SU-DHL-6 (cell line): ENCODE results near the gene LSM7.

Source experiments
- H2AFZ ChIP-seq: fragments of 200-600 bp; sonication (generic); 2 replicates; pipeline ENCODE4 v1.6.1; 2014; ENCODE audit warnings: low read depth, mild to moderate bottlenecking, moderate library complexity, mixed read lengths, antibody characterized with exemption, low read length; ENCODE audit not compliant: severe bottlenecking
- H3F3A ChIP-seq: fragments of 200-600 bp; shearing (Covaris generic); 2 replicates; pipeline ENCODE4 v1.6.0; 2016; ENCODE audit warnings: antibody characterized with exemption, mild to moderate bottlenecking; ENCODE audit not compliant: insufficient read depth
- H3K27ac ChIP-seq: fragments of 200-600 bp; sonication (generic); 2 replicates; pipeline ENCODE4 v1.5.1; 2016; ENCODE audit warnings: low read depth, mild to moderate bottlenecking, low read length, moderate library complexity, mixed read lengths
- H3K27me3 ChIP-seq: fragments of 200-600 bp; sonication (generic), shearing (Covaris generic); 2 replicates; pipeline ENCODE4 v1.6.0; 2014; ENCODE audit warnings: mild to moderate bottlenecking, low read length
- H3K36me3 ChIP-seq: fragments of 200-600 bp; sonication (generic); 2 replicates; pipeline ENCODE4 v1.6.1; 2014; ENCODE audit warnings: mild to moderate bottlenecking, low read length, mixed read lengths
- H3K4me2 ChIP-seq: fragments of 300-600, 200-600 bp; shearing (Covaris generic), sonication (generic); 2 replicates; pipeline ENCODE4 v1.6.0; 2014; ENCODE audit warnings: low read length, low read depth, mild to moderate bottlenecking; ENCODE audit not compliant: poor library complexity, severe bottlenecking
- H3K4me3 ChIP-seq: fragments of 200-600 bp; sonication (generic); 2 replicates; pipeline ENCODE4 v1.5.1; 2014; ENCODE audit warnings: antibody characterized with exemption, low read length, mild to moderate bottlenecking, mixed read lengths; ENCODE audit not compliant: insufficient read depth, poor library complexity, severe bottlenecking
- H3K79me2 ChIP-seq: fragments of 200-600 bp; sonication (generic); 2 replicates; pipeline ENCODE4 v1.6.1; 2014; ENCODE audit warnings: mild to moderate bottlenecking, low read length, moderate library complexity; ENCODE audit not compliant: insufficient read depth
- H3K9ac ChIP-seq: fragments of 200-600 bp; sonication (generic); 2 replicates; pipeline ENCODE4 v1.7.0; 2014; ENCODE audit warnings: mild to moderate bottlenecking, low read length
- H3K9me2 ChIP-seq: fragments of 200-600 bp; sonication (generic); replicated peaks from 2 replicates; pipeline ENCODE4 v1.6.1; 2014; ENCODE audit warnings: low read length; ENCODE audit not compliant: insufficient read depth
- H3K9me3 ChIP-seq: fragments of 200-600 bp; sonication (generic); 2 replicates; pipeline ENCODE4 v1.6.1; 2014; ENCODE audit warnings: low read length, mixed read lengths; ENCODE audit not compliant: insufficient read depth
- H4K20me1 ChIP-seq: fragments of 200-600 bp; sonication (generic); 2 replicates; pipeline ENCODE4 v1.6.1; 2014; ENCODE audit warnings: low read depth, mild to moderate bottlenecking, antibody characterized with exemption, low read length, moderate library complexity, mixed read lengths
- EZH2phosphoT487 ChIP-seq: fragments of 200-600 bp; sonication (generic), shearing (Covaris generic); conservative IDR thresholded peaks from 2 replicates; pipeline ENCODE4 v1.6.1; 2018; ENCODE audit warnings: mild to moderate bottlenecking, antibody characterized with exemption, low read length, moderate library complexity, mixed read lengths
- TF ChIP-seq, protein P1 (sequence below): fragments of 200-600 bp; sonication (generic); IDR thresholded peaks from one replicate; pipeline ENCODE4 v1.5.1; 2017; ENCODE audit warnings: antibody characterized with exemption, mild to moderate bottlenecking, low read length, moderate library complexity; ENCODE audit not compliant: insufficient read depth, poor library complexity, severe bottlenecking

Gene LSM7

DNA sequence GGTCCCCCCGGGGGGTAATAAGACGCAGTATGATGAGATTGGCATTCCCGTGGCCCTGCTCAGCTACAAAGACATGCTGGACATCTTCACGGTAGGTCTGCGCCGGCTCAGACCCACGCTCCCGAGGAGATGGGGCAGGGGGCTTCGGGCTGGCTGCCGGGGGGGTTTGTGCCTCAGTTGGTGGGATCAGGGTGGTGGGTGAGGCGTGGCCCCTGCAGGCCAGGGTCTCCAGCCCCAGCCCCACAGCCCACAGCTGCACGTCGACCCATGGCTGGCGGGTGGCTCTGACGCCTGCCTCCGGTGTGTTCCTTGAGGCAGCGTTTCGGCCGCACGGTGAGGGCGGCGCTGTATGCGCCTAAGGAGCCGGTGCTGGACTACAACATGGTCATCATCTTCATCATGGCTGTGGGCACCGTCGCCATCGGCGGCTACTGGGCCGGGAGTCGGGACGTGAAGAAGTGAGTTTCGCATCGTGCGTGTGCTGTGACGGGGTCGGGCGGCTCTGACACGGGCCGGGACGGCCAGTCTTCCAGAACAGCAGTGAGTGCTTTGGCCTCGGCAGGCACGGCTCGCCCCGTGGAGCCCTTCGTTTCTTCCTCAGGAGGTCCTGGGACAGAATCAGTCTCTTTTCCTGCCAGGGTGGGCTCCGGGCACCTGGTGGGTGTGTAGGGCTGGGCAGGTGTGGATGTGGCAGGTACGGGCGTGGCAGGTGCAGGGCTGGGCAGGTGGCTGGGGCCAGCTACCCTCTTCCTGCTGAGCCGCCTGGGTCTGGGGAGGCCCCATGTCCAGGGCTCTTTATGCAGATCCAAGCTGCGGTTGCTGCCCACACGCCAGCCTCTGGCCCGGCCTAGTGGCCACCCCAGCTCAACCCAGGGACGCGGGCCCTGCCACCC is 10.6 kb upstream of the LSM7 start:
- H3K27ac ChIP-seq, result no peak overlapping the region
- TF ChIP-seq, protein P1, sequence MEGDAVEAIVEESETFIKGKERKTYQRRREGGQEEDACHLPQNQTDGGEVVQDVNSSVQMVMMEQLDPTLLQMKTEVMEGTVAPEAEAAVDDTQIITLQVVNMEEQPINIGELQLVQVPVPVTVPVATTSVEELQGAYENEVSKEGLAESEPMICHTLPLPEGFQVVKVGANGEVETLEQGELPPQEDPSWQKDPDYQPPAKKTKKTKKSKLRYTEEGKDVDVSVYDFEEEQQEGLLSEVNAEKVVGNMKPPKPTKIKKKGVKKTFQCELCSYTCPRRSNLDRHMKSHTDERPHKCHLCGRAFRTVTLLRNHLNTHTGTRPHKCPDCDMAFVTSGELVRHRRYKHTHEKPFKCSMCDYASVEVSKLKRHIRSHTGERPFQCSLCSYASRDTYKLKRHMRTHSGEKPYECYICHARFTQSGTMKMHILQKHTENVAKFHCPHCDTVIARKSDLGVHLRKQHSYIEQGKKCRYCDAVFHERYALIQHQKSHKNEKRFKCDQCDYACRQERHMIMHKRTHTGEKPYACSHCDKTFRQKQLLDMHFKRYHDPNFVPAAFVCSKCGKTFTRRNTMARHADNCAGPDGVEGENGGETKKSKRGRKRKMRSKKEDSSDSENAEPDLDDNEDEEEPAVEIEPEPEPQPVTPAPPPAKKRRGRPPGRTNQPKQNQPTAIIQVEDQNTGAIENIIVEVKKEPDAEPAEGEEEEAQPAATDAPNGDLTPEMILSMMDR, result no peak
- TF ChIP-seq EZH2phosphoT487, result no peak
- H3K79me2 ChIP-seq, result no peaks in the 10 kb centered on the region
- H3K9ac ChIP-seq, result no peak overlapping the region
- no peaks in the 10 kb centered on the region for H4K20me1 ChIP-seq
- no peak overlapping the region for H3K4me3 ChIP-seq
- no peak overlapping the region for H3K4me2 ChIP-seq
- H3K27me3 ChIP-seq, result no peaks in the 10 kb centered on the region
- no peaks in the 10 kb centered on the region for H3K9me3 ChIP-seq
- no peaks in the 10 kb centered on the region for H3F3A ChIP-seq
- H3K9me2 ChIP-seq, result no peaks in the 10 kb centered on the region
- H2AFZ ChIP-seq, result no peak overlapping the region
- H3K36me3 ChIP-seq, result no peaks in the 10 kb centered on the region

DNA sequence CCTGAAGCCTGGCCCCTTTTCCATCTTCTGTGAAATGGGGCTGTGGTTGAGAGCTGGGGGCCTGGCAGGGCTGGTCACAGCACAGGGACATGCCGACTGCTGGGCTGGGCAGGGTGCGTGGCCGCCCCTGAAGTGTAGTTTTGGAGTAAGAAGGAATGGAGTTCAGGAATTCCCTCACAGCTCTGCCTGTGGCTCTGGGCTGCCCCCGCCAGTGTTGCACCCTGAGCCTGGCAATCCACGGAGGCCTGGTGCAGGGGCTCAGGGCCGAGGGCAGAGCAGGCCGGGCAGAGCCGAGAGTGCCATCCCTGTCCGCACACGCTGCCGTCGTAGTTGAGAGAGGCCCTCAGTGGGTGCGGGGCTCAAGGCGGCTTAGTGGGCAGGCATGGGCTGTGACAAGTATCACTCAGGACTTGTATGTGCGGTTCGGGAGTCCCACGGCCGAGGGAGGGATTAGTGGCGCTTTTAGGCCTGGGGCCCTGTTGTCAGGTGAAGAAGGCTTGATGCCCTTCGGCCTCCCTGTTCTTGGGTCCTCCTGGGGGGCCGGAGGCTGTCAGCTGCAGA is 9.7 kb upstream of the LSM7 start:
- no peaks in the 10 kb centered on the region for H3K9me2 ChIP-seq
- no peak overlapping the region for H3K4me3 ChIP-seq
- no peaks in the 10 kb centered on the region for H4K20me1 ChIP-seq
- no peak overlapping the region for H3K27ac ChIP-seq
- no peak overlapping the region for H3K4me2 ChIP-seq
- no peak overlapping the region for H3K9ac ChIP-seq
- H3K36me3 ChIP-seq, result no peaks in the 10 kb centered on the region
- H3F3A ChIP-seq, result no peaks in the 10 kb centered on the region
- no peak overlapping the region for H2AFZ ChIP-seq
- no peaks in the 10 kb centered on the region for H3K27me3 ChIP-seq
- no peak for TF ChIP-seq EZH2phosphoT487
- TF ChIP-seq, protein P1, result no peak
- no peaks in the 10 kb centered on the region for H3K9me3 ChIP-seq
- no peaks in the 10 kb centered on the region for H3K79me2 ChIP-seq

DNA sequence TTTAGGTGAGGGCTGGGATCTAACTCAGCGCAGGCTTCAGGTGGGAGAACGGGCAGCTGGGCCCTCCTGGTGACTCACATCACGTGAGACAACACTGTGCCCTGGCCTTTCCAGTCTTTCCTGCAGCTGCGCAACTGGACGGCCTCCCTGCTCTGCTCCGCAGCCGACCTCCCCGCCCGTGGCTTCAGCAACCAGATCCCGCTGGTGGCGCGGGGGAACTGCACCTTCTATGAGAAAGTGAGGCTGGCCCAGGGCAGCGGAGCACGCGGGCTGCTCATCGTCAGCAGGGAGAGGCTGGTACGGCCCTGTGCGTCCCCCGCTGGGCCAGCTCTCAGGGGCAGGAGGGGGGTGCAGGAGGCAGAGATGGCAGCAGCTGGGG is 8.9 kb upstream of the LSM7 start:
- H3K36me3 ChIP-seq, result no peaks in the 10 kb centered on the region
- no peak overlapping the region for H3K4me3 ChIP-seq
- no peaks in the 10 kb centered on the region for H3F3A ChIP-seq
- no peaks in the 10 kb centered on the region for H3K9me3 ChIP-seq
- TF ChIP-seq, protein P1, result no peak
- TF ChIP-seq EZH2phosphoT487, result no peak
- no peak overlapping the region for H2AFZ ChIP-seq
- no peaks in the 10 kb centered on the region for H3K27me3 ChIP-seq
- no peak overlapping the region for H3K9ac ChIP-seq
- no peaks in the 10 kb centered on the region for H3K9me2 ChIP-seq
- no peak overlapping the region for H3K4me2 ChIP-seq
- no peak overlapping the region for H3K27ac ChIP-seq
- no peaks in the 10 kb centered on the region for H3K79me2 ChIP-seq
- H4K20me1 ChIP-seq, result no peaks in the 10 kb centered on the region
